Activated CD4-positive, alpha-beta T cell treated with anti-CD3 and anti-CD28 coated beads for 48 hours (primary cell): ENCODE results near the gene COPS8.

Experiments
- DNase-seq: peaks from one replicate; pipeline ENCODE4 v3.0.0-alpha.2; 2020

The COPS8 gene

GRCh38 chr2:237066396-237066795 is 19.3 kb upstream of the COPS8 start:
- no peak for DNase-seq

- DNase-seq: no peak
Observed at GRCh38 chr2:237068005-237068576, 17.6 kb upstream of the COPS8 start.

- peak; percentile 83 for DNase-seq
Observed at GRCh38 chr2:237072067-237072931, 13.4 kb upstream of the COPS8 start.

GRCh38 chr2:237073552-237073951 is 12.1 kb upstream of the COPS8 start:
- no peak for DNase-seq

GRCh38 chr2:237074211-237074993 is 11.3 kb upstream of the COPS8 start:
- no peak for DNase-seq

GRCh38 chr2:237075749-237076599 is 9.7 kb upstream of the COPS8 start:
- DNase-seq: no peak

- DNase-seq: no peak
Observed at GRCh38 chr2:237081596-237081995, 4.1 kb upstream of the COPS8 start.

- no peak for DNase-seq
Observed at GRCh38 chr2:237083026-237083425, 2.7 kb upstream of the COPS8 start.

- no peak for DNase-seq
Observed at GRCh38 chr2:237084444-237084843, 1.2 kb upstream of the COPS8 start.

GRCh38 chr2:237090906-237091305 is 5.2 kb downstream of the COPS8 start:
- DNase-seq: no peak

- DNase-seq: no peak
Observed at GRCh38 chr2:237091779-237092436, 6.2 kb downstream of the COPS8 start.

GRCh38 chr2:237092506-237092905 is 6.8 kb downstream of the COPS8 start:
- DNase-seq: no peak

GRCh38 chr2:237092920-237093781 is 7.5 kb downstream of the COPS8 start:
- DNase-seq: no peak

- DNase-seq: no peak
Observed at GRCh38 chr2:237096201-237096600, 10.5 kb downstream of the COPS8 start.

GRCh38 chr2:237096911-237097310 is 11.2 kb downstream of the COPS8 start:
- DNase-seq: no peak

GRCh38 chr2:237097326-237097910 is 11.7 kb downstream of the COPS8 start:
- no peak for DNase-seq

GRCh38 chr2:237097911-237098702 is 12.4 kb downstream of the COPS8 start:
- peak; percentile 16 for DNase-seq

GRCh38 chr2:237099804-237100203 is 14.1 kb downstream of the COPS8 start:
- DNase-seq: no peak

- DNase-seq: no peak
Observed at GRCh38 chr2:237101118-237101979, 15.7 kb downstream of the COPS8 start.
